ENCODE results near the gene TEX51. TPM values are rescaled to one million over a fixed set of nuclear protein-coding genes. Genes with fewer than 3 reads are reported as not detected.
A peak's percentile ranks its signal among the peaks of the same experiment; 100 is the strongest.

The TEX51 gene
- polyA plus RNA-seq, 1 donor from 2014 or later: not detected

GRCh38 chr2:126942427-126943203 lies 43.9 kb downstream of the TEX51 start:
- H2AFZ ChIP-seq (ENCODE audit: low read depth, low read length): no peak overlapping the region
- no peaks in the 10 kb centered on the region for H3K79me2 ChIP-seq (replicated peaks; ENCODE audit: insufficient read depth, low read length)
- no peaks in the 10 kb centered on the region for H3K36me3 ChIP-seq (ENCODE audit: insufficient read depth, low read length)
- H3K9me2 ChIP-seq (ENCODE audit: insufficient read depth, low read length): no peaks in the 10 kb centered on the region
- H3K27ac ChIP-seq (ENCODE audit: low read length): no peak overlapping the region
- H3F3A ChIP-seq (ENCODE audit: insufficient read depth, low read length, poor library complexity, severe bottlenecking): no peaks in the 10 kb centered on the region
- H3K9ac ChIP-seq (ENCODE audit: low read length): no peak overlapping the region
- TF ChIP-seq EZH2 (IDR thresholded peaks at IDR 0.05; ENCODE audit: borderline replicate concordance, insufficient read depth, low read length, poor library complexity, severe bottlenecking): no peak
- no peak for TF ChIP-seq RAD21 (conservative IDR thresholded peaks at IDR 0.05)
- peak; percentile 79 for TF ChIP-seq REST (IDR thresholded peaks at IDR 0.05; ENCODE audit: borderline replicate concordance)
- no peak for TF ChIP-seq SMC3 (conservative IDR thresholded peaks at IDR 0.05; ENCODE audit: poor library complexity)
- TF ChIP-seq TAF1 (IDR thresholded peaks at IDR 0.05; ENCODE audit: low read depth): no peak
- TF ChIP-seq EP300 (conservative IDR thresholded peaks at IDR 0.05; ENCODE audit: poor library complexity, severe bottlenecking): no peak
- TF ChIP-seq CTCF (IDR thresholded peaks at IDR 0.05; ENCODE audit: poor library complexity, severe bottlenecking): no peak
- TF ChIP-seq MXI1 (conservative IDR thresholded peaks at IDR 0.05; ENCODE audit: poor library complexity, severe bottlenecking): no peak
- TF ChIP-seq POLR2AphosphoS5 (IDR thresholded peaks at IDR 0.05): peak; percentile 18
- no peaks in the 10 kb centered on the region for H3K9me3 ChIP-seq (ENCODE audit: low read length)
- no peaks in the 10 kb centered on the region for H3K27me3 ChIP-seq (ENCODE audit: insufficient read depth, low read depth, low read length)
- no peak overlapping the region for H3K4me3 ChIP-seq (ENCODE audit: low read length)
- H3K4me2 ChIP-seq (ENCODE audit: low read length): no peak overlapping the region
- H4K20me1 ChIP-seq (ENCODE audit: insufficient read depth): no peaks in the 10 kb centered on the region

- Histone ChIP-seq H3K27me3 (ENCODE audit: insufficient read depth, low read depth, low read length) (no peaks in the 10 kb centered on the region), H3K9ac (ENCODE audit: low read length) (no peak overlapping the region), H3K4me2 (ENCODE audit: low read length) (no peak overlapping the region), H2AFZ (ENCODE audit: low read depth, low read length) (no peak overlapping the region), H3K79me2 (replicated peaks; ENCODE audit: insufficient read depth, low read length) (no peaks in the 10 kb centered on the region), H3K9me2 (ENCODE audit: insufficient read depth, low read length) (no peaks in the 10 kb centered on the region), H3K36me3 (ENCODE audit: insufficient read depth, low read length) (no peaks in the 10 kb centered on the region), H3F3A (ENCODE audit: insufficient read depth, low read length, poor library complexity, severe bottlenecking) (no peaks in the 10 kb centered on the region), H3K4me3 (ENCODE audit: low read length) (no peak overlapping the region), H3K9me3 (ENCODE audit: low read length) (no peaks in the 10 kb centered on the region), H3K27ac (ENCODE audit: low read length) (no peak overlapping the region), H4K20me1 (ENCODE audit: insufficient read depth) (no peaks in the 10 kb centered on the region)
- no peak for TF ChIP-seq RAD21 (conservative IDR thresholded peaks at IDR 0.05)
- no peak for TF ChIP-seq SMC3 (conservative IDR thresholded peaks at IDR 0.05; ENCODE audit: poor library complexity)
- no peak for TF ChIP-seq TAF1 (IDR thresholded peaks at IDR 0.05; ENCODE audit: low read depth)
- no peak for TF ChIP-seq EZH2 (IDR thresholded peaks at IDR 0.05; ENCODE audit: borderline replicate concordance, insufficient read depth, low read length, poor library complexity, severe bottlenecking)
- TF ChIP-seq POLR2AphosphoS5 (IDR thresholded peaks at IDR 0.05): no peak
- TF ChIP-seq MXI1 (conservative IDR thresholded peaks at IDR 0.05; ENCODE audit: poor library complexity, severe bottlenecking): no peak
- no peak for TF ChIP-seq CTCF (IDR thresholded peaks at IDR 0.05; ENCODE audit: poor library complexity, severe bottlenecking)
- no peak for TF ChIP-seq EP300 (conservative IDR thresholded peaks at IDR 0.05; ENCODE audit: poor library complexity, severe bottlenecking)
- TF ChIP-seq REST (IDR thresholded peaks at IDR 0.05; ENCODE audit: borderline replicate concordance): no peak
These were observed 45.1 kb downstream of the TEX51 start for GRCh38 chr2:126943612-126944348.
